ENCODE data around the gene IL17RA. TPM values are rescaled to one million over a fixed set of nuclear protein-coding genes. Genes with fewer than 3 reads are reported as not detected.

Gene IL17RA
- total RNA-seq, 4 donors from 2014 or later, result 23.7 to 48.4 (median 31.0) TPM

- TF ChIP-seq CTCF (IDR thresholded peaks at IDR 0.05), result no peak
- ATAC-seq (ENCODE audit: low FRiP score) (no peak), DNase-seq (ENCODE audit: low spot score) (no peak)
These were observed 16.9 kb downstream of the IL17RA start for GRCh38 chr22:17101475-17102296.

DNA sequence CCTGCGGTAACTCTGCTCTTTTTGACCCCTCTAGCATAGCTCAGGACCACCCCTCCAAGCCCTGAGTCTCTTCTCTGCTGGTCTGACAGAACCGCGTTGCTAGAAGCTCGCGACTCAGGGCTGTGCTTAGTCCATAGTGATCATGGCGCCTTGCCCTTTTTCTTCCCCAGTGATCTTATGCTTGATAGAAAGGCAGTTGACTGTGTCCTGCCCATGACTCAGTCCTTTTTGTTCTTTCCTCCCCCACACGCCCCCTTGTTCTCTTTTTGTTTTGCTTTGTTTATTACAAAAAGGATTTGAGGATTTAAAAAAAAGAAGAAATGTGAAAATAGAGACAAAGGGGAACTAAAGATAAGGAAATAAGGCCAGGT lies 17.5 kb downstream of the IL17RA start:
- ATAC-seq (ENCODE audit: low FRiP score) (no peak), DNase-seq (ENCODE audit: low spot score) (no peak)
- TF ChIP-seq CTCF (IDR thresholded peaks at IDR 0.05), result no peak

DNA sequence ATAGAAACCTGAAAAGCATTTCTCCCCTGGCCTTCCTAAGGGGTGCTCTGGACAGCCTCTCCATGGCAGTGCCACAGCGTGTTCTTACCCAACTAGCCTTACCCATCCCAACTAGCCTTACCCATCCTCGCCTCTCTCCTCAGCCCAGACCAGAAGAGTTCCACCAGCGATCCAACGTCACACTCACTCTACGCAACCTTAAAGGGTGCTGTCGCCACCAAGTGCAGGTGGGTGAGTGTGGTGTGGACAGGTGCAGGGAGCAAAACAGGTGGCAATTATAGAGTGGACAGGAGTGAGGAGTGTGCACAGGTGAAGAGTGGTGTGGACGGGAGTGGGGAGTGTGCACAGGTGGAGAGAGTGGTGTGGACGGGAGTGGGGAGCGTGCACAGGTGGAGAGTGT lies 18.6 kb downstream of the IL17RA start:
- TF ChIP-seq CTCF (IDR thresholded peaks at IDR 0.05), result no peak
- DNase-seq (ENCODE audit: low spot score), result no peak
- no peak for ATAC-seq (ENCODE audit: low FRiP score)

GRCh38 chr22:17104336-17104935 lies 19.6 kb downstream of the IL17RA start:
- DNase-seq (ENCODE audit: low spot score), result no peak
- no peak for TF ChIP-seq CTCF (IDR thresholded peaks at IDR 0.05)

DNA sequence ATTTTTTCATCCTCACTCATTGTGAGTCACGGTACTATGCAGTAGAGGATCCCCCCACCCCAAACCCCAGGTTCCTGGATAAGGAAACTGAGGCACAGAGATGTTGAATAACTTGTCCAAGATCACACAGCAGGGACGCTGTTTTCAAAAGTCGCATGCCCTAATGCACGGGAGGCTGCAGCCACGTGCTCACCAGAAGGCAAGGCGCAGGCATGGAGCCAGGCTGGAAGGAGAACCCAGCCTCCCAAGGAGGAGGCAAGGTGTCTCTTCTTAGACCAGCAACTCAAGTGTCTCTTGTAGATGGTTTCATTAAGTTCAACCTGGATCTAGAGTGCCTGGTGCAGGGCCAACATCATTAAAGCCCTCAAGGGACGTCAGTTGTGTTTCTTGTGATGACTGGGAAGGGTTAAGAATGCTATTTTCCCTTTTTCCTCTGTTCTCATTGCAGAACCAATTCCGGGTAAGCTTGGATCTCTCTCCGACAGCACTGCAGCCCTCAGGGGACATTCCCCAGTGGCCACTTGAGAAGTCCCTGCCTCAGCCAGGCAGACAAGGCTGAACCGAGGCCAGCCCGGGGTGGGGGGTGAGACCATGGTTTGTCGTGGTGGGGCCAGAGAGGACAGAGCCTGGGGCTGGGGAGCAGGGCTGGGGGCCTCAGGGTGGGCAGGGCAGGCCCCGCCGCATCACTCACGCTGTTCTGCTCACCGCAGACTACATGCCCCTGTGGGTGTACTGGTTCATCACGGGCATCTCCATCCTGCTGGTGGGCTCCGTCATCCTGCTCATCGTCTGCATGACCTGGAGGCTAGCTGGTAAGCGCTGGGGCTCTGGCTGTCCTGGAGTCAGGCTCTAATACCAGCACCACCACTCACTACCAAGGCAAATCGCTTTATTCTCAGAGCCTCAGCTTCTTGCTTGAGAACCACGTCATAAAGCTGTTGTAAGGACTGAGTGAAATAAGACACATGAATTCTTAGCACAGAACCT lies 20.6 kb downstream of the IL17RA start:
- no peak for TF ChIP-seq CTCF (IDR thresholded peaks at IDR 0.05)
- ATAC-seq (ENCODE audit: low FRiP score), result no peak
- no peak for DNase-seq (ENCODE audit: low spot score)

More at GRCh38 chr22:17104336-17104935, 19.6 kb downstream of the IL17RA start:
- no peak for ATAC-seq (ENCODE audit: low FRiP score)

- no peak for DNase-seq (ENCODE audit: low spot score)
- no peak for ATAC-seq (ENCODE audit: low FRiP score)
- TF ChIP-seq CTCF (IDR thresholded peaks at IDR 0.05), result no peak
These were observed 21.5 kb downstream of the IL17RA start for GRCh38 chr22:17106161-17106784.
